ENCODE results near the gene IGSF21.

Gene IGSF21

DNA sequence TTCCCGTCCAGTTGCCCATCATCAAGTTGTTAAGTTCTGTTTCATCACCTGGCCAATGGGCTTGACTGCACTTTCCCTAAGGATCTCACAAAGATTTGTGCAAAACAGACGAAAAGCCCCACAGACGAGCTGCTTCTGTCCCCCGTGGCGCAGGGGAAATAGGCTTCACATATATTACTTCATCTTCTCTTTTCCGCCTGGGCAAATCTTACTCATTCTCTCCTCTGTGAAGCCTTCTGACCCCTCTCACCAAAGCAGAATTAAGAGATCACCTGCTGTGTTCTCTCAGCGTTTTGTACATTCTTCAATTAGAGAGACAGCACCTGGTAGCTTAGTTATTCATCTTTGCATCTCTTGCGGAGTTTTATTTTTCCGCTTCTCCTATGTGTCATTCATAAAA, 129.8 kb downstream of the IGSF21 start:
- Histone ChIP-seq H2AFZ (ENCODE audit: low read depth, low read length) (no peak overlapping the region), H3K36me3 (replicated peaks; ENCODE audit: low read depth, low read length) (no peaks in the 10 kb centered on the region), H3K9me3 (ENCODE audit: insufficient read depth, low read length) (no peaks in the 10 kb centered on the region), H3K27me3 (ENCODE audit: low read depth, low read length) (no peaks in the 10 kb centered on the region), H3K27ac (ENCODE audit: low read length) (no peak overlapping the region), H3K4me1 (ENCODE audit: low read length) (no peaks in the 10 kb centered on the region), H3K4me2 (ENCODE audit: low read length) (no peak overlapping the region), H3K79me2 (ENCODE audit: low read length) (no peaks in the 10 kb centered on the region), H4K20me1 (ENCODE audit: insufficient read depth, low read length) (no peaks in the 10 kb centered on the region), H3K4me3 (ENCODE audit: low read length) (no peak overlapping the region), H3K9ac (ENCODE audit: low read length) (no peak overlapping the region)
- TF ChIP-seq EZH2phosphoT487 (IDR thresholded peaks at IDR 0.05; ENCODE audit: low read depth) = no peak
- TF ChIP-seq, protein P1, sequence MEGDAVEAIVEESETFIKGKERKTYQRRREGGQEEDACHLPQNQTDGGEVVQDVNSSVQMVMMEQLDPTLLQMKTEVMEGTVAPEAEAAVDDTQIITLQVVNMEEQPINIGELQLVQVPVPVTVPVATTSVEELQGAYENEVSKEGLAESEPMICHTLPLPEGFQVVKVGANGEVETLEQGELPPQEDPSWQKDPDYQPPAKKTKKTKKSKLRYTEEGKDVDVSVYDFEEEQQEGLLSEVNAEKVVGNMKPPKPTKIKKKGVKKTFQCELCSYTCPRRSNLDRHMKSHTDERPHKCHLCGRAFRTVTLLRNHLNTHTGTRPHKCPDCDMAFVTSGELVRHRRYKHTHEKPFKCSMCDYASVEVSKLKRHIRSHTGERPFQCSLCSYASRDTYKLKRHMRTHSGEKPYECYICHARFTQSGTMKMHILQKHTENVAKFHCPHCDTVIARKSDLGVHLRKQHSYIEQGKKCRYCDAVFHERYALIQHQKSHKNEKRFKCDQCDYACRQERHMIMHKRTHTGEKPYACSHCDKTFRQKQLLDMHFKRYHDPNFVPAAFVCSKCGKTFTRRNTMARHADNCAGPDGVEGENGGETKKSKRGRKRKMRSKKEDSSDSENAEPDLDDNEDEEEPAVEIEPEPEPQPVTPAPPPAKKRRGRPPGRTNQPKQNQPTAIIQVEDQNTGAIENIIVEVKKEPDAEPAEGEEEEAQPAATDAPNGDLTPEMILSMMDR (IDR thresholded peaks at IDR 0.05; ENCODE audit: low read depth, low read length) = no peak

DNA sequence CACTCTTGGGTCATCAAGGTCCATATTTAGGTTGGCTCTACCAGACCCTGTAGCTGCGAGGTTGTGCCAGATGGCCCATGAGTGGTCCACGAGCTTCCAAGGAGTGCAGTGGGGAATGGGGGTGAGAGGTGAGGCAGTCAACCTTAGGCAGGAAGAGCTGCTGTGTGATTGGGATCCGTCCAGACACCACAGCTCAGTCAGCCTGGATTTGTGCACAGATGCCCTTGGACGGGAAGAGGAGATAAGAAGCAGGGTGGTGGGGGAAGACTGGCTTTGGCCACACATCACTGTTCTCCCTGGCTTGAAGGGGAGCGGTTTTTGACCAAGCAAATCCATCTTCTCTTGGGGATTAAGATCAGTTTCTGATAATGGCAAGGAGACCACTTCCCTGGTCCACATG, 130.6 kb downstream of the IGSF21 start:
- no peaks in the 10 kb centered on the region for H3K36me3 ChIP-seq (replicated peaks; ENCODE audit: low read depth, low read length)
- TF ChIP-seq, protein P1 (IDR thresholded peaks at IDR 0.05; ENCODE audit: low read depth, low read length) = no peak
- TF ChIP-seq EZH2phosphoT487 (IDR thresholded peaks at IDR 0.05; ENCODE audit: low read depth) = no peak
- no peak overlapping the region for H3K4me2 ChIP-seq (ENCODE audit: low read length)
- no peak overlapping the region for H3K9ac ChIP-seq (ENCODE audit: low read length)
- no peak overlapping the region for H3K4me3 ChIP-seq (ENCODE audit: low read length)
- no peaks in the 10 kb centered on the region for H3K79me2 ChIP-seq (ENCODE audit: low read length)
- no peak overlapping the region for H3K27ac ChIP-seq (ENCODE audit: low read length)
- H4K20me1 ChIP-seq (ENCODE audit: insufficient read depth, low read length) = no peaks in the 10 kb centered on the region
- no peaks in the 10 kb centered on the region for H3K27me3 ChIP-seq (ENCODE audit: low read depth, low read length)
- H2AFZ ChIP-seq (ENCODE audit: low read depth, low read length) = no peak overlapping the region
- no peaks in the 10 kb centered on the region for H3K4me1 ChIP-seq (ENCODE audit: low read length)
- H3K9me3 ChIP-seq (ENCODE audit: insufficient read depth, low read length) = no peaks in the 10 kb centered on the region

DNA sequence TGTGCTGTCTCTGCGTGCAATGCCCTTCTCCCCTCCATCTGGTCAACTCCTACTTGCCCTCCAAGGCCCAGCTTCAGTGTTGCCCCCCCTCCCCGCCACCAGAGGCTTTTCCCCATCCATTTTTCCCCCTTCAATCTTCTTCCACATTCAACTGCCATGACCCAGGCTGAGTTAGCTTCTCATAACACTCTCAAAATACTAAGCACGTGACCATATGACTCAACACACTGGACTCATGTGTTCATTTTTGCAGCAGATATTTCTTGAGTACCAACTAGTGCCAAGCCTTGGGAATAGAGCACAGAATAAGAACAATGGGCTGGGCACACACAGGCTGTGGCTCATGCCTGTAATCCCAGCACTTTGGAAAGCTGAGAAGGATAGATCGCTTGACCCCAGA, 132.1 kb downstream of the IGSF21 start:
- no peaks in the 10 kb centered on the region for H3K27me3 ChIP-seq (ENCODE audit: low read depth, low read length)
- no peak overlapping the region for H2AFZ ChIP-seq (ENCODE audit: low read depth, low read length)
- no peaks in the 10 kb centered on the region for H3K36me3 ChIP-seq (replicated peaks; ENCODE audit: low read depth, low read length)
- no peaks in the 10 kb centered on the region for H3K4me1 ChIP-seq (ENCODE audit: low read length)
- no peaks in the 10 kb centered on the region for H4K20me1 ChIP-seq (ENCODE audit: insufficient read depth, low read length)
- no peak overlapping the region for H3K4me2 ChIP-seq (ENCODE audit: low read length)
- H3K79me2 ChIP-seq (ENCODE audit: low read length) = no peaks in the 10 kb centered on the region
- TF ChIP-seq, protein P1 (IDR thresholded peaks at IDR 0.05; ENCODE audit: low read depth, low read length) = no peak
- no peak for TF ChIP-seq EZH2phosphoT487 (IDR thresholded peaks at IDR 0.05; ENCODE audit: low read depth)
- no peaks in the 10 kb centered on the region for H3K9me3 ChIP-seq (ENCODE audit: insufficient read depth, low read length)
- no peak overlapping the region for H3K27ac ChIP-seq (ENCODE audit: low read length)
- no peak overlapping the region for H3K4me3 ChIP-seq (ENCODE audit: low read length)
- H3K9ac ChIP-seq (ENCODE audit: low read length) = no peak overlapping the region

DNA sequence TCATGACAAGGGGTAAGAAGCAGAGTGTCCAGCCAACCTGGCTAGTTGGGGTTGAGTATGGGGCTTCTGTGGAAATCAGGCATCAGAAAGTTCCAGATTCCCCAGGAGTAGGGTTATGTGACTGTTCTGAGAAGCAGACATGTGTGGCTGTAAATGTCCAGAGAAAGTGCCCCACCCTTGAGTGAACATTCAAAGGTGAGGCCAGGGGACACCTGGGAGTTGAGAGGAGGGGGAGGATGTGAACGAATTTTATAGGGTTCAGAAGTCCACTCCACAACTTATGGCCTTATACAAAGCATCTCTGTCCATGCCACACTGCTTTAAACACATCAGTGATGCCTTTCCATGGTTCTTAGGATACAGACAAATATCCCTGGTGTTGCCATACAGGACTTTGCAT, 133.3 kb downstream of the IGSF21 start:
- H2AFZ ChIP-seq (ENCODE audit: low read depth, low read length) = no peak overlapping the region
- H3K9me3 ChIP-seq (ENCODE audit: insufficient read depth, low read length) = no peaks in the 10 kb centered on the region

More for the DNA sequence above, 133.3 kb downstream of the IGSF21 start:
- TF ChIP-seq, protein P1 (IDR thresholded peaks at IDR 0.05; ENCODE audit: low read depth, low read length) = no peak
- no peak for TF ChIP-seq EZH2phosphoT487 (IDR thresholded peaks at IDR 0.05; ENCODE audit: low read depth)
- H3K79me2 ChIP-seq (ENCODE audit: low read length) = no peaks in the 10 kb centered on the region
- no peak overlapping the region for H3K4me3 ChIP-seq (ENCODE audit: low read length)
- H3K4me2 ChIP-seq (ENCODE audit: low read length) = no peak overlapping the region
- no peaks in the 10 kb centered on the region for H3K27me3 ChIP-seq (ENCODE audit: low read depth, low read length)
- no peaks in the 10 kb centered on the region for H4K20me1 ChIP-seq (ENCODE audit: insufficient read depth, low read length)
- H3K27ac ChIP-seq (ENCODE audit: low read length) = no peak overlapping the region
- H3K9ac ChIP-seq (ENCODE audit: low read length) = no peak overlapping the region
- no peaks in the 10 kb centered on the region for H3K4me1 ChIP-seq (ENCODE audit: low read length)
- H3K36me3 ChIP-seq (replicated peaks; ENCODE audit: low read depth, low read length) = no peaks in the 10 kb centered on the region

All from OCI-LY3 (cell line).